Suprapubic skin (tissue), 4 donors: Measurements from ENCODE around the gene ASPA. TPM values are rescaled to one million over a fixed set of nuclear protein-coding genes. Genes with fewer than 3 reads are reported as not detected.
"Not testable (repeated sequence)": the region's sequence is repeated elsewhere in the genome, so short reads cannot be mapped to it uniquely, and the experiment has no call there.

Source experiments
- DNase-seq, 2 donors: peaks; one replicate each; pipeline ENCODE4 v3.0.0-alpha.2; 2019; ENCODE audit warnings: low spot score in 2 of 2
- H3K27ac ChIP-seq: fragments of 200-600 bp; sonication (generic); one replicate; pipeline ENCODE4 v1.5.1; 2019
- H3K27me3 ChIP-seq: fragments of 200-600 bp; sonication (generic); one replicate; pipeline ENCODE4 v1.5.1; 2019
- H3K36me3 ChIP-seq: fragments of 200-600 bp; sonication (generic); one replicate; pipeline ENCODE4 v1.5.1; 2019
- H3K4me1 ChIP-seq: fragments of 200-600 bp; sonication (generic); one replicate; pipeline ENCODE4 v1.5.1; 2019
- H3K4me3 ChIP-seq: fragments of 200-600 bp; sonication (generic); one replicate; pipeline ENCODE4 v1.5.1; 2019; ENCODE audit warnings: mild to moderate bottlenecking
- H3K9me3 ChIP-seq: fragments of 200-600 bp; sonication (generic); one replicate; pipeline ENCODE4 v1.5.1; 2019
- EP300 ChIP-seq: sonication (generic); formaldehyde crosslinking; IDR thresholded peaks from one replicate; pipeline ENCODE4 v1.6.1; 2017; ENCODE audit warnings: antibody characterized with exemption
- POLR2A ChIP-seq, 2 donors: fragments of 450-650 bp; IDR thresholded peaks; one replicate each; pipeline ENCODE4 v1.6.1; 2017; ENCODE audit warnings: antibody characterized with exemption in 2 of 2, mild to moderate bottlenecking in 2 of 2, moderate library complexity in 2 of 2
- POLR2AphosphoS5 ChIP-seq, 3 donors: sonication (generic); formaldehyde crosslinking; IDR thresholded peaks; one replicate each; pipeline ENCODE4 v1.6.1; 2017; ENCODE audit warnings: antibody characterized with exemption in 3 of 3
- WGBS: methylation state at CpG from one replicate; pipeline ENCODE4 v1.1.5; 2018; 5-methylcytosine and 5-hydroxymethylcytosine counted together
- total RNA-seq, 4 donors: library from RNA; depleted of rRNA; stranded (reverse); fragments of >200 nt; gene quantifications; one replicate each; pipeline ENCODE4 v1.1.0, GENCODE V29; 2016
- TF ChIP-seq, protein P1 (sequence below), 2 donors: fragments of 200-600 bp in 1 of 2; fragments of 450-650 bp in 1 of 2; sonication (generic) in 1 of 2; IDR thresholded peaks; one replicate each; pipeline ENCODE4 v1.5.1; 2016 to 2019; ENCODE audit warnings: antibody characterized with exemption in 2 of 2, mild to moderate bottlenecking in 1 of 2, moderate library complexity in 1 of 2

The ASPA gene
- 1 to 10 TPM in 3 of 4 donors, under 1 TPM in 1; 0.98 to 5.4 (median 1.8) TPM for total RNA-seq

DNA sequence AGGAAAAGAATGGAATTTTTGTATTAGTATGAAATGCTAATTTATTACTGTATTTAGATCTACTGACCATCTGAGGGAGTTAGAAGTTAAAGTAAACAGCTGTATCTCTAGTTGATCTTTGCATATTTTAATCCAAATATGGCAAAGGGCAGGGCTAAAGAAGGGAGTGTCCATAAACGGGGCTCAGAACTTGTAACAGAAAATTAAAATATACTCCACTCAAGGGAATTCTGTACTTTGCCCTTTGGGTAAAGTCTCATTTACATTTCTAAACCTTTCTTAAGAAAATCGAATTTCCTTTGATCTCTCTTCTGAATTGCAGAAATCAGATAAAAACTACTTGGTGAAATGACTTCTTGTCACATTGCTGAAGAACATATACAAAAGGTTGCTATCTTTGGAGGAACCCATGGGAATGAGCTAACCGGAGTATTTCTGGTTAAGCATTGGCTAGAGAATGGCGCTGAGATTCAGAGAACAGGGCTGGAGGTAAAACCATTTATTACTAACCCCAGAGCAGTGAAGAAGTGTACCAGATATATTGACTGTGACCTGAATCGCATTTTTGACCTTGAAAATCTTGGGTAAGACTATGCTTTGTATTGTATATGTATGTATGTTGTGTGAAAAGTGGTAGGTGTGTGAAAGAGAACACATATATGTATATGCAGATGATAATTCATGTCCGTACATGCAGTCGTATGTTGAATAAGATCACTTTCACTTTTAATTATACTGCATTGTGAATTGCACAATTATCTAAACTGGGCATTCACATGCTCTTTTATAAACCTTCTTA is at the start of gene ASPA:
TSS of gene ASPA (plus strand) at position 186 of the 799 bp plus-strand sequence. CDS start at position 349, 163 bp downstream.
- WGBS, result 29% methylated on average over 7 of the region's 7 CpGs
- no peak for DNase-seq
- Histone ChIP-seq H3K9me3 (no peaks in the 10 kb centered on the region), H3K27ac (peak within 1 kb of the TSS; percentile 71), H3K4me3 (peak within 1 kb of the TSS; percentile 42), H3K27me3 (no peaks in the 10 kb centered on the region), H3K4me1 (peaks cover 15% of the 10 kb centered on the region), H3K36me3 (no peaks in the 10 kb centered on the region)
- TF ChIP-seq POLR2AphosphoS5 (IDR thresholded peaks at IDR 0.05), result no peak
- TF ChIP-seq EP300, result no peak
- no peak for TF ChIP-seq POLR2A (IDR thresholded peaks at IDR 0.05)
- TF ChIP-seq, protein P1, sequence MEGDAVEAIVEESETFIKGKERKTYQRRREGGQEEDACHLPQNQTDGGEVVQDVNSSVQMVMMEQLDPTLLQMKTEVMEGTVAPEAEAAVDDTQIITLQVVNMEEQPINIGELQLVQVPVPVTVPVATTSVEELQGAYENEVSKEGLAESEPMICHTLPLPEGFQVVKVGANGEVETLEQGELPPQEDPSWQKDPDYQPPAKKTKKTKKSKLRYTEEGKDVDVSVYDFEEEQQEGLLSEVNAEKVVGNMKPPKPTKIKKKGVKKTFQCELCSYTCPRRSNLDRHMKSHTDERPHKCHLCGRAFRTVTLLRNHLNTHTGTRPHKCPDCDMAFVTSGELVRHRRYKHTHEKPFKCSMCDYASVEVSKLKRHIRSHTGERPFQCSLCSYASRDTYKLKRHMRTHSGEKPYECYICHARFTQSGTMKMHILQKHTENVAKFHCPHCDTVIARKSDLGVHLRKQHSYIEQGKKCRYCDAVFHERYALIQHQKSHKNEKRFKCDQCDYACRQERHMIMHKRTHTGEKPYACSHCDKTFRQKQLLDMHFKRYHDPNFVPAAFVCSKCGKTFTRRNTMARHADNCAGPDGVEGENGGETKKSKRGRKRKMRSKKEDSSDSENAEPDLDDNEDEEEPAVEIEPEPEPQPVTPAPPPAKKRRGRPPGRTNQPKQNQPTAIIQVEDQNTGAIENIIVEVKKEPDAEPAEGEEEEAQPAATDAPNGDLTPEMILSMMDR (IDR thresholded peaks at IDR 0.05), result no peak

DNA sequence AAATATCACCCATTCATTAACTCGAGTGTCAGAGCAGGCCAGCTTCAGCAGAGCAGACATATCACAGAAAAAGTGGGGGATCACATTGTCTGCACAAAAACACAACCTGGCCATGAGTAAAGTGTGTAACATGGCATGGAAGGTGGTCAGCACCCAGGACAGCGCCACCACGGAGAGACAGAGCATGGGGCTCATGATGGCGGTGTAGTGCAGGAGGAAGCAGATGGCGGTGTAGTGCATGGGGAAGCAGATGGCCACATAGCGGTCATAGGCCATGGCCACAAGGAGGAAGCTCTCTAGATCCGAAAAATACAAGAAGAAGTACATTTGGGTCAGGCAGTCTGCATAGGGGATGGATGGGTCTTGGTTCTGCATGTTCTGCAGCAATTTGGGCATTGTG is 42.6 kb upstream of the ASPA start:
- not testable (repeated sequence) for H3K27ac ChIP-seq, H3K4me1 ChIP-seq, DNase-seq, H3K9me3 ChIP-seq, H3K4me3 ChIP-seq, H3K36me3 ChIP-seq, H3K27me3 ChIP-seq
- WGBS, result 36% methylated on average over 7 of the region's 7 CpGs

DNA sequence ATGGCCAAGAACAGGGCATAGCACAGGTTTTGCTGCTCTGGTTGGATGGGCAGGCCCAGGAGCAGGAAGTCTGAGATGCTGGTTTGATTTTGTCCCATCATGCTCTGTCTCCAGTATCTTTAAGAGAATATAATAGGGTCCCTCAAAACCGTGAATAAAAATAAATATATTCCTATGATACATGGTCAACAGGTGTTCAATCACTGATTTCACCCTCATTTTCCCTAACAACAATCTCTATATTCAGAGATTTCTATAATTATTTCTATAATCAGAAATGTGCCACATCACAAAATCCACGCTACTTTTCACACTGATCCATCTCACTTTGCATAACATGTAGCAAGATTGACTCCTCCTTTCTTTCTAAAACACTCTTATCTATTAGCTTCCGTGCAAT is 42.1 kb upstream of the ASPA start, which contains the start of gene OR1E2:
TSS of gene OR1E2 (minus strand) at position 101 of the 400 bp plus-strand sequence. CDS start at position 101, 0 bp downstream.
- Histone ChIP-seq H3K36me3 (no peaks in the 10 kb centered on the region), H3K9me3 (no peaks in the 10 kb centered on the region), H3K4me1 (no peaks in the 10 kb centered on the region), H3K4me3 (no peak within 1 kb of the TSS), H3K27me3 (no peaks in the 10 kb centered on the region), H3K27ac (no peak within 1 kb of the TSS)
- no peak for DNase-seq
- 73% methylated on average over 3 of the region's 3 CpGs for WGBS
- TF ChIP-seq POLR2AphosphoS5 (IDR thresholded peaks at IDR 0.05) (no peak), EP300 (no peak), POLR2A (IDR thresholded peaks at IDR 0.05) (no peak)
- TF ChIP-seq, protein P1 (IDR thresholded peaks at IDR 0.05), result no peak

DNA sequence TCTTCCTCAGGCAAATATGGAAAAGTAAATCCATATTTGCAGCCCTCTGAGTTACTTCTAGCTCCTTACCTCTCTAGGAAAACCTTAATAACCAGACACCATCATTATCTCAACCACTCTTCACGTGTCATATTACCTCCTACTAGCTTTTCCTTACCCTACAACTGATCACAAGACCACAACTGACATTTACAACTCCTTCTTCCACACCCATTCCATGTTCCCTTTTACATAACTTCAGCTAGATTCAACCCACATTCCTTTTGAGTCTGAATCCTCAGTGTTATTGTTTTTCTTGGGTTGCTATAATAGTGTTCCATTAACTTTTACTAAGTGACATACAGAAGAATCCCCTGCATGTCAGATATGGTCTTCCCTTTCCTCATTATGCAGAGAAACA is 37.4 kb upstream of the ASPA start:
- DNase-seq, result no peak
- TF ChIP-seq, protein P1 (IDR thresholded peaks at IDR 0.05), result no peak
- TF ChIP-seq POLR2AphosphoS5 (IDR thresholded peaks at IDR 0.05) (no peak), POLR2A (IDR thresholded peaks at IDR 0.05) (no peak), EP300 (no peak)
- WGBS, result 62% methylated on average over 1 of the region's 1 CpG

DNA sequence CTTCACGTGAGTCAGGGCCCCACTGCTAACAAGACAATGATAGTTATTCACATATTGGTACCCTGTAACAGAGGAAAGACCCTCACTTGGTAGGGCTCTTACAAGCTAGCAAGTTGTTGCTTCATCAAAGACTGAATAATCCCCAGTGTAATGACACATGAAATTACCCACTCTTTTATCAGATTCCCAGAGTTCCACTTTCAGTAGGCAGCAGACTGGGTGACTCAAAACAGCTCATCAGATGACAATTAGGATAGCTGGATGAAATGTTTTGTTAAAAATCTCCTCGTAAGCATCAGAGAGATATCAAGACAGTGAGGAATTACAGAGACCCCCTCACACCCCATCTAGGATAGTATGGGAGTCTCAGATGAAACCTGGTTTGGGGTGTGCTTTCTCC is 35.3 kb upstream of the ASPA start:
- Histone ChIP-seq H3K36me3 (no peaks in the 10 kb centered on the region), H3K4me1 (no peaks in the 10 kb centered on the region), H3K9me3 (no peaks in the 10 kb centered on the region), H3K27me3 (peaks cover 3% of the 10 kb centered on the region), H3K4me3 (no peak overlapping the region), H3K27ac (no peak overlapping the region)
- DNase-seq, result no peak
- WGBS, result 57% methylated on average over 2 of the region's 2 CpGs
- TF ChIP-seq POLR2A (IDR thresholded peaks at IDR 0.05) (no peak), POLR2AphosphoS5 (IDR thresholded peaks at IDR 0.05) (no peak), EP300 (no peak)
- TF ChIP-seq, protein P1 (IDR thresholded peaks at IDR 0.05), result no peak

More for the DNA sequence above, 37.4 kb upstream of the ASPA start:
- no peak overlapping the region for H3K4me3 ChIP-seq
- no peaks in the 10 kb centered on the region for H3K9me3 ChIP-seq
- H3K4me1 ChIP-seq, result no peaks in the 10 kb centered on the region
- no peaks in the 10 kb centered on the region for H3K36me3 ChIP-seq
- peaks cover 3% of the 10 kb centered on the region for H3K27me3 ChIP-seq
- H3K27ac ChIP-seq, result no peak overlapping the region
